Measurements from ENCODE around the gene EZH1.
"Not testable (repeated sequence)": the region's sequence is repeated elsewhere in the genome, so short reads cannot be mapped to it uniquely, and the experiment has no call there.

The EZH1 gene

DNA sequence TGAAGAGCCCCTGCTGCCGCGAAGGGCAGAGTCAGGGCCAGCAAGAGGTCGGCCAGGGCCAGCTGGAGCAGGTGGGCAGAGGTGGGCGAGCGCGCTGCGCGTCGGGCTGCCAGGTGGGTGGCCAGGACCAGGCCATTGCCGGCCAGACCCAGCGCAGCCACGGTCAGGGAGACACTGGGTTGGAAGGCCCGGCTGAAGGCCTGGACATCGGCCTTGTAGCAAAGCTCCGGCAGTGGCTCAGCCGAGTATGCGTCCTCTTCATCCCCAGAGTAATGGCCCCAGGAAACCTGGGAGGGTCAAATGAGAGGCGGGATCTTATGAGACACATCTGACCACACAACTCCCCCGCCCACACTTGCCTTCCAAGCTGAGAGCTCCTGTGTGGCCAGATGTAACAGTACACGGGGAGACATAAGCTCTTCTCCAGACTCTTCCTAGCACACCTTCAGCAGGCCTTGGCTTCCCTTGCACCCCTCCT lies 64.5 kb downstream of the EZH1 start:
- no peak for DNase-seq

DNA sequence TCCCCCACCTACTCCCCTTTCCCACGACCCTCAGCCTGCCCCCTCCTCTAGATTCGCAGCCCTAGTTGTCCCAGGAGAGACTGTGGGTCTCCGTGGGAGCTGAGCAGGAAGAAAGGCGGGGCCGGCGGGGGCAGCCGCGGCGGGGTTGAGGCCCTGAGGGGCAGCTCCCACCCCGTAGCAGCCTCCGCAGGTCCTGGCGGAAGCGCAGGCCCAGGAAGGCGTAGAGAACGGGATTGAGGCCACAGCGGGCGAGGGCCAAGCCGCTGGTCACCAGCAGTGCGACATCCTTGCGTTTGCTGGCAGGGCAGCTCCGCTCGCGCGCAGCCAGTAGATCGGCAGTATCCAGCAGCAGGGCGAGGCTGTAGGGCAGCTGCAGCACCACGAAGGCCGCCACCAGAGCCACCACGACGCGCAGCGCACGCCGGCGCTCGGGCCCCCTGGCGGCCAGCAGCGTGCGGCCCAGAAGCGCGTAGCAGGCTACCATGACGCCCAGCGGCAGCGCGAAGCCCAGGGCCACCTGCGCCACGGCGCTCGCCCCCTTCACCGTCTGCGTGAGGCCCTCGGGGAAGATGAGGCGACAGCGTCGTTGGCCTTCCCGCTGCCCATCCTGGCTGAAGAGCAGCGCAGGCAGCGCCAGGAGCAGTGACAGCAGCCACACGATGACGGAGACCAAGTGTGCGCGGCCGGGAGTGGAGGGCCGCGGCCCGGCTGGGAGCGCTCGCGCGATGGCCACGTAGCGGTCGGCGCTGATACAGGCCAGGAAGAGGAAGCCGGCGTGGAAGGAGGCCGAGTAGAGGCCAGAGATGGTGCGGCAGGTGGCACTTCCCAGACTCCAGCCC lies 65.1 kb downstream of the EZH1 start:
- peak; percentile 72 for DNase-seq

DNA sequence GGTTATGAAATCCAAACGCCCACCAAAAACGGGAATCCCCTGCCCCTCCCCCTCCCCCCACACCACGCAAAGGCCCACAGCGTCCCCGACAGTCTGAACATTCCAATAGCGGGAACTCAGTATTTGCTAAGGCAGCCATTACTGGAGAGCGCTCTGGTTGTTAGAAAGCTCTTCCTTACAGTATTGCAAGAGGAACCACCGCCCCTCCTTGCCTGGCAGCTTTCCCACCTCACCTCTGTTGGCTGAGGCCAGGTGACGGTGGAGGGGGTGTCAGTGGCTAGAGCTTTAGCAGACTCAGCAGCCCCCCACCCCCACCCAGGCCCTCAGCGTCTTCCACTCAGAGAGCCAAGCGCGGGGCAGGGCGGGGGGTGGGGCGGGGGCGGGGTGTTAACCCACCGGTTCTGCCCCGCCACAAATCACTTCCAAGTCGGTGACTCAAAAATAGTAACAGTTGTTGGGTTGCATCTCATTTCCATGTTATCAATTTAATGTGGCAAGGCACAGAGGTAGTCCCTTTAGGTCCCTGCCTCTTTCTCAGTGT lies 65.8 kb downstream of the EZH1 start:
- DNase-seq, result peak; percentile 18

DNA sequence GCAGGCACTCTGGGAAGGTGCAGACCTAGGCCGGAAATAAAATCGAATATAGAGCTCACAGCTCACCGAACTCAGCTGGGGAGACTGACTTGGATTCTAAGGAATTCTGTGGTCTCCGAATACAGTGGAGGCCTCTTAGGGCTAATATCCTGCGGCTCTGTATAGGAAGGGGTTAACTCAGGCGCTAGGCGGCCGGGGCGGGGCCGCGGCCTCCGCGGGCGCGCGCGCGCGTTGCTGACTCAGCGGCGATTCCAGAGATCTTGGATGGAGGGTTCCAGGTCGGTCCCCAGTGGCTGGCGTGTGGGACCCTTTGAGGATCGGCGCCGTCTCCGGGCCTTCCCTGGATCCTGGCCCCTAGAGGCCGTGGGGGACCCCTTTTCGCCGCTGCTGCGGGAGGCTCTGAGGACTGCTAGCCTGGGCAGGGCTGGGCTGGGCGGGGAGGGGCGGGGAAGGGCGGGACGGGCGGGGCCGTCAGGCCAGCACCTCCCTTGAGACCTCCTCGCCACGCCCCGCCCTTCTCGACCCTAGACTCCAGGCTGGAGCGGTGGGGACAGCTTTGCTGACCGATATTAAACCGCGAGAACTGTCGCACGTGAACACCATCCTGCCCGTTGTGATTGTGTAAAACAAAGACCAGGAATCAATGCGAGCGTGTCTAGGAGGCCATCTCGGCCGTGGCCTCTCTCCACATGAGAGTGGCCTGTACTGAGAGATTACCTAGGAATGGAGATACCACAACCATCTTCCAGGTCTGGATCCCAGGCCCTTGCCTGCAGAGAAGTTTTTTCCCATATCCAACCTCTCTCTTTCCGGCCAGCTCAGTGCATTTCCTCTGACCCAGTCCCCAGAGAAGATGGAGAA lies 66.7 kb downstream of the EZH1 start:
- peak; percentile 68 for DNase-seq

DNA sequence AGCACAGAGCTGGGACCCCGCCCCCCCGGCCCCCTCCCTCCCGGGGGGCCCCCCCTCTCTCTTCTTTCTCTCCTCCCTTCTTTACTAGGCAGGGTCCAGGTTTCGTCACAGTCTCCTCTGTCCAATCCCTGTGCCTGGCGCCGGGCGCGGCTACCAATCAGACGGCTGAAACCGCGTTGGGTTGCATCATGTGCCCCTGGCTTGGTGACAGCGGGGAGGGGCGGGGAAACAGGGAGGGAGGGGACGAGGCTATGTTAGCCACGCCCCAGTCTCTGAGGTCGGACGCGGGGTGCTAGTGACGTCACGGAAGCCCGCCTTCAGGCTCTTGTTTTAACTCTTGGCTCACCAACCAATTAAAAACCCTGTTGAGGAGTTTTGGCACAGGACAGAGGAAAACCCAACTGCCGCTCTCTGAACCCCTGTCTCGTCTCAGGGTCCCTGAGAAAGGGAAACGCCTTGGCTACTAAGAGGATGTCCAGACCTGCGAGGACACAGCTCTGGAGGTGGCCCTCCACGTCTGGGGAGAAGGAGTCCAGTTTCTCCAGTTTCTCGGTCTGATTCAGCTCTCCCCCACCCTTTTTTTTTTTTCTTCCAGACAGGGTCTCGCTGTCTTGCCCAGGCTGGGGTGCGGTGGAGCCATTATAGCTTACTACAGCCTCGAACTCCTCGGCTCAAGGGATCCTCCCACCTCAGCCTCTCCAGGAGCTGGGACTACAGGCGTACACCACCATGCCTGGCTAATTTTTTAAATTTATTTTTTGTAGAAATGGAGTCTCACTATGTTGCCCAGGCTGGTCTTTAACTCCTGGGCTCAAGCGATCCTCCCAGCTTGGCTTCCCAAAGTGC lies 67.6 kb downstream of the EZH1 start:
- peak; percentile 99 for DNase-seq

DNA sequence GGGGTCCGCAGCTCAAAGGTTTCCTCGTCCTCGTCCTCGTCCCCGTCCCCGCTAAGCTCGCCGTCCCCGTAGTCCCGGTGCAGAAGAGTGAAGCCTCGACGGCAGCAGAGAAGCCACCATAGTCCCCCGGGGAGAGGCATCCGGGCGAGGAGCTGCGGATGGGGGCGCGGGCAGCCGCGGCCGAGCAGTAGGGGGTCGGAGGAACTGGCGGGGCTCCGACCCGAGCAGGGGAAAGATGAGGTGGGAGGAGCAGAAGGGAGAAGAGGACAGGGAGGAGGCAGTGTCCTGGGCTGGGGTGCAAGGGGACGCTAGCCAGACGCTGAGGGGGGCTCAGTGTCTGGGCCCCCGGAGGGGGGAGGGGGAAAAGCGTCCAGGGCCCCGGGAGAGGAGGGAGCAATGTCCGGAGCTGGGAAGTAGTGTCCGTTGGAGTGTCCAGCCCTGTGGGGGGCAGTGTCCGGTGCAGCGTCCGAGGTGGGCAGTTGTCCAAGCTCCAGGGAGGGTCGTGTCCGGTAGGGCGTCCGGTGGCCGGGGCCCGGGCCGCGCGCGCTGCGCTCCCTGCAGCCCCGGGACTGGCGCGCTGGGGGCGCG lies 68.3 kb downstream of the EZH1 start, which contains the start of gene PLEKHH3:
Gene PLEKHH3, minus strand, starts transcription at position 571 of the 588 bp plus-strand sequence. Its CDS starts 431 bp downstream, at position 140.
- DNase-seq, result no peak

DNA sequence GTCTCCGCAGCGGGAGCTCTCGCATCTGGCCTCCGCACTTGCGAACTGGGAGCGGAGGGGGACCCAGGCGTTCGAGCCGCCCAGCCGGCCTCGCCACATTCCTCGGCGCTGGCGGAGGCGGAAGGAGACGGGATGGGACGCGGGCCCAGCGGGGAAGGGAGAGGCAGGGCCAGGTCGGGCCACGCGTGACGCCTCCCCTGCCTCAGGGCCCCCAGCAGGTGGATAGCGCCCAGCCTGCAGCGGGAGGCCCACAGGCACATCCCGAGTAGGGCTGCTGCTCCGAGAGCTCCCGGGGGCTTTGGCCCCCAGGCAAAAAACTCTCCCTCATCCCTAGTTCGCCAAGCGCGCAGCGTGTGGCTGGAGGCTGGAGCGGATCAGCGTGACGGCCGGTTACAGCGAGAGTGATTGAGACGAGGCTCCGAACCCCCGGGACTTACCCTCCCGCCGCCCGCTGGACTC lies 68.8 kb downstream of the EZH1 start:
- DNase-seq, result no peak

DNA sequence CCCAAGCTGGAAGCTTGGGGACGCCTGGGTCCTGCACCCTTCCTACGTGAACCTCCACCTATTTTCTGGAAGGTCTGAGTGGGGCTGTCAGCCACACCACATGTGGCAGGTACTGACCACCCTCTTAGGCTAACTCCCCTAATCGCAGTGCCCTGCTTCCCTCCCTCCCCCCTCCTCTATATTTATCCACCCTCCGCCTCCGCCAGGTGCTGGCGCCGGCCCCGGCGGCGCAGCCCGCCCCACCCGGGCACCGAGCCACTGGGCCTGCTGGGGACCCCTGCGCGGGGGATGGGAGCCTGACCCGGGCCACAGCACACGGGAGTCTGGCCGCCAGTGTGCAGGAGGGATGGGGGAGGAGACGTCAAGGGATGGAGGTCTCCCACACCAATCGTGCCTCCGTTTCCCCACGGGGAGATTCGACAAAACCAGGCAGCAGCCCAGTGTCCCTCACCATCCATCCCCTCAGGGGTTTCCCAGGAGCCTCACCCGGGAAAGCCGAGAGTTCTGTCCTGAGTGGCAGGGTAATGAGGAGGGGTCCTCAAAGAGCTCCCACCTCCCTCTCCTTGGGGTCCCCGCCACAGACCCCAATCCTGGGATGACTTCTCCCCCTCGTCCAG lies 69.4 kb downstream of the EZH1 start:
- no peak for DNase-seq

DNA sequence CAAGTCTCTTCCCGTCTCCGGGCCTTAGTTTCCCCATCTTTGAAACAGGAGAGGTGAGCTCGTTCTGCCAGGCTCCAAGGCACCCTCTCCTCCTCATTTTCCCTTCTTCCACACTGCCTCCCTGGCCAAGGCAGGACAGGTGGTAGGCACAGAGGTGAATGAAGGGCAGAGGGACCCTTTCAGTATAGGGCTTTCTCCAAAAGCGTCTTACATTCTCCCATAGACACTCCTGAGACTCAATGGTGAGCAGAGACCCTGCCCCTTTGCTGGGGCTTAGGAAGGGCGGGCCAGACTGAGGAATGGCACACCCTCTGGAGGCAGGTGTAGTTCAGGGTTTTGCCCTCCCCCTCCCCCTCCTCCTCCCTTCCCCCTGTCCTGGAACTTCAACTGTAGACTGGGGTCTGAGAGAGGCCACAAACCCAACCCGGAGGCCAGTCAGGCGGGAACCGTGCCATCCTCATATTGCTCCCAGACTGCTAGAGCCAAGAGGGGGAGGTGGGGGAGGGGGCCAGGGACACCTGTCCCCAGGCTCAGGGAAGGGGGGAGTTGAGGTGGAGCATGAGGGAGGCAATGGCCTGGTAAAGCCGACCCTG lies 70.0 kb downstream of the EZH1 start:
- DNase-seq, result no peak

DNA sequence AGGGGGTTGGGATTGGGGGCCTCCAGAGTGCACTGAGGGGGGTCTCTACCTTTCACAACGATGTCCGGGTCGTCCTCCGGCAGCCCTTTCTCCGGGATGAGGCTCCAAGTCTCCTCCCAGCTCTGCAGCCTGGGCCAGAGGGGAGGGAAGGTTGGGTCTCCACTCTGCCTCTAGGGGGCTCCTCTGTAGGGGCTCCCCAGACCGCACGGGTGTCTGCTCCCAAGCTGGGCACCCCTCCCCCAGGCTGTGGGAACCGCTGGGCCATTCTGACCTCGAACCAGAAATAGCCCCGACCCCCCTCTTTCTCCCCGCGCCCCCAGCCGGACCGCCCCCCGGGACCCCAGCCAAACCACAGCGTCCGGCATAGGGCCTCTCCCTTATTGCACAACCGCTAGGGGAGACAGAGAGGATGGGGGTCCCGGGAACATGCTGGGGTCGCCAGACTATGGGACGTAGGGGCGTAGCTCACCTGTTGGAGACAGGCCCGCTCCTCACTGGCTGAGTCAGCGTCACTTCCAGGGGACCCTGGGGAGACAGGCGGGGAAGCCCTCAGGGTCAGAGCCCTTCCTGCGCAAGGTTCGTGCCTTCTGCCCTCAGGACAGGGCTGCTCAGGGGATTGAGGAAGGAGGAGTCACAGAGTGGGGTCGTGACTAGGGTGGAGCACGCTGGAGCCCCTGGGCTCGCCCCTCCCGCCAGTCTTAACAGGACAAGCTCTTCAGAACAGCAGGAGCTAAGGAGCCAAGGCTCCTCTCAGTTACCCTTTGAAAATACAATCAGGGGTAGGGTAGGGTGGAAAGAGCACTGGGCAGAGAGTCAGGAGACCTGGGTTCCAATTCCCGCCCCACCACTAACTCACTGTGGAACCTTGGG lies 70.7 kb downstream of the EZH1 start:
- DNase-seq, result no peak

DNA sequence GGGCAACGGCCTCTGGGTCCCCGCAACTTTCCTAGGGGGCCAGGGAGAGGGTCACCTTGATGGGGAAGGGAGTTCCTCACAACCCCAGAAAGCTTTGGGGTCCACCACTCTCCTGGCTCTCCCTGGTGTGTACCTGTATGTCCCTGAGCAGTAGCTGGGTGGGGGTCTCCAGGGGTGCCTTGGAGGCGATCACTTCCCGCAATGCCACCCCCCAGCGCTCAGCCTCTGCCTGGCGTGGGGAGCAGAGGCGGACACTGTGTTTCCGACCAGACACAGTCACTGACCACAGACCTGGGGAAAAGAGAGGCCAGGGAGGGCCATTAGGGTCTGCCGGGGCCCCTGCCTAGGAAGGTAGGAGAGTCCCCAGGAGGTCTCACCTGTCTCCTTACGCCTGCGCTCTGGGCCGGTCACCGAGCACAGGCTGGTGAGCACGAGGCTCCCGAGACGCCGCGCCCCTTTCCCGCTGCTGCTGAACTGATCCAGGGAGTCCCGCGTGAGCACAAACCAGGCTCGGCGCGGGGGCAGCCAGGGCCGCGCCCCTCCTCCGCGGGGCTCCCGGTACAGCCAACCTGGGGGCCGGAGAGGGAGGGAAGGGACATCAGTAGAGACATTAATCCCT lies 71.5 kb downstream of the EZH1 start:
- DNase-seq, result no peak

DNA sequence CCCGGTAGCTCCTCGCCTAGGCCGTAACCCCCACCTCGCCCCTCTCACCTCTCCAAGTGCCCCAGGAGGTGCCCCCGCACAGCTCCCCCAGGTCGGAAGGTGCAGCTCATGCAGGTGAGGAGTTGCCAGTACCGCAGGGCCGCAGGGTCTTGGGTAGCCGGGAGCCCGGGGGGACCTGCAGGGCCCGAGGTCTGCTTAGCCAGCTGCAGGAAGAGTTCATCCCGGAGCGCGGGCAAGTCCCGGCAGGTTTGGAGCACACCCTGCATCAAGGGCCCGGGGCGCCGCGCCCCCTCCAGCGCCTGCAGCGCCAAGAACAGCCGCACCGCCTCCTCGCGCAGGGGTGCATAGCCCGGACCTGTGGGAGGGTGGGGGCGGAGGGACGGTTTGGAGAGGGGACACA lies 72.8 kb downstream of the EZH1 start:
- DNase-seq, result no peak

DNA sequence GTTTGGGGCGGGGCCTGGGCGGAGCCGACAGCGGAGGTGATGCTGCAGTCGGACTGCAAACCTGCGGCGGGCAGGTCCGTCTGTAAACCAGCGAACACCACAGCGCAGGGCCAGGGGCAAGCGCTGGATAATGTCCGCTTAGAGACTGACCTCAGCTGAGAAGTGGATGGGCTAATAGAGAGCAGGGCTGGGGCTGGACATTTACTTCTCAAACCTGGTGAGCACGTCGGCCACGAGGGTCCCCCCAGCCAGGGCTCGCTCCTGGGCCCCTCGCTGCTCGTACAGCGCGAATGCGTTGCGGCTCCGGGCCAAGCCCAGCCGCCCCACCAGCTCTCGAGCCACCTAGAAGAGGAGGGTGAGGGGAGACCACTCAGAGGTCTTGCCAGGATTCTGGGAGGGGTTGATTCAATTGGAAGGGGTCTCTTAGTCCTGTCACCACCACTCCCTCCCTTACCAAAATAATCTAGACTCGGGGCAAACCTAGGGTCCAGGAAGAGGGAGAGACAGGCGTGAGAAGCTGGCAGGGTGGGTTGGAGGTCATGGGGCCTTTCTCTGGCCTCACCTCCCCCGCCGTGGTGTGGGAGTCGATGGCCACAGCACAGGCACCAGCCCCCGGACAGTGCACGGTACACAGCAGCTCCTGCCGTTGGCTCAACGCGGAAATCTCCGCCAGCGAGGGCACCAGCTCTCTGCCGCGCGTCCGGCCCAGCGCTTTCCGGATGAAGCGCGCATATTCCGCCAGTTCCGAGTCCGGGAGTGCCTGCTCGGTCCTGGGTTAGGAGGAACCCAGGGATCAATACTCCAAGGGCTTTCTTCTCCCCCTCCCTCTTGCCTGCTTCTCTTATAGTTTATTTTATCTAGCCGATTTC lies 73.8 kb downstream of the EZH1 start:
- DNase-seq, result peak; percentile 20

DNA sequence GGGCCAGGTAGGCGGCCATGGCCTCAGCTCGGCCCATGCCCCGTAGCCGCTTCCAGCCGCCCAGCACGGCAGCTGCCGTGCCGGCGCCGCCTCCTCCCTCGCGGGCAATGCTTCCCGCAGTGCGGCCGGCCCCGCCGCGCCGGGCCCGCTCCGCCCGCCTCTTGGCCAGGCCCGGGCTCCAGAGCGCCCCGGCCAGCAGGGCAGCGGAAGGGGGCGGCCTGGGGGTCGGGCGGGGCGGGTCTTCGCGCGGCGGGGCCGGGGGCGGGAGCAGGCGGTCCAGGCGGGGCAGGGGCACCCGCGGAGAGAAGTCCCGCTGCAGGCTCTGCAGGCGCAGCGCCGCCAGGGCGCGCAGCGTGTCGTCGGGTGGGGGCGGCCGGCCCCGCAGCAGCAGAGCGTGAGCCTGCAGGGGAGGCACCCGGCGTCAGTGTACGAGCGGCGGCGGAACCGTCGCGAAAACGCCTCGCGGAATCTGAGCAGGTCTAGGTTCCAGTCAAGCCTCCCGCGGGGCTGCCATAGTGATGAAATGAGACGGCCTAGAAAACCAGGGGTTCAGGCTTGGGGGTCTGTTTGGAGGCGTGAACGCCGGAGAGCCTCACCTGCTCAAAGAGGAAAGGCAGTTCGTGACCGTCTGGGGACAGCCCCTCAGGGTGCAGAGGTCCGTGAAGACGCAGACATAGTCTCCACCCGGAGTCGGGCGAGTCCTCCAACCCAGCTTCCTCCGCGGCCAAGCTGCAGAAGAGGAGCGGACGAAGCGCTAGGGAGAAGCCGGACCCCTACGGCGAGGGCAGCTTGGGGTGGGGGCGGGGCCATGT lies 74.7 kb downstream of the EZH1 start:
- peak; percentile 50 for DNase-seq

DNA sequence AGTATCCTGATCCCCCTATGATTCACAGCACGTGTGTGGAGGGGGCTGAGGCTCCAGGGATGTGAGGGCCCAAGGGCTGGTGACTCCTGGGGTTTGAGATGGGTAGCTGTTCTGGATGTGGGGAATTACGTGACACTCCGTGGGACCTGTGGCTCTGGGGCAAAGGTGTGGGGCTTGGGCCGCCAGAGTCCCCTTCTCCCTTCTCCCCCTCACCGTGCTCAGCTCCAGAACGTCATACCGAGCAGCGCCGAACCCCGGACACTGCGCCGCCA lies 75.2 kb downstream of the EZH1 start:
- DNase-seq, result no peak

DNA sequence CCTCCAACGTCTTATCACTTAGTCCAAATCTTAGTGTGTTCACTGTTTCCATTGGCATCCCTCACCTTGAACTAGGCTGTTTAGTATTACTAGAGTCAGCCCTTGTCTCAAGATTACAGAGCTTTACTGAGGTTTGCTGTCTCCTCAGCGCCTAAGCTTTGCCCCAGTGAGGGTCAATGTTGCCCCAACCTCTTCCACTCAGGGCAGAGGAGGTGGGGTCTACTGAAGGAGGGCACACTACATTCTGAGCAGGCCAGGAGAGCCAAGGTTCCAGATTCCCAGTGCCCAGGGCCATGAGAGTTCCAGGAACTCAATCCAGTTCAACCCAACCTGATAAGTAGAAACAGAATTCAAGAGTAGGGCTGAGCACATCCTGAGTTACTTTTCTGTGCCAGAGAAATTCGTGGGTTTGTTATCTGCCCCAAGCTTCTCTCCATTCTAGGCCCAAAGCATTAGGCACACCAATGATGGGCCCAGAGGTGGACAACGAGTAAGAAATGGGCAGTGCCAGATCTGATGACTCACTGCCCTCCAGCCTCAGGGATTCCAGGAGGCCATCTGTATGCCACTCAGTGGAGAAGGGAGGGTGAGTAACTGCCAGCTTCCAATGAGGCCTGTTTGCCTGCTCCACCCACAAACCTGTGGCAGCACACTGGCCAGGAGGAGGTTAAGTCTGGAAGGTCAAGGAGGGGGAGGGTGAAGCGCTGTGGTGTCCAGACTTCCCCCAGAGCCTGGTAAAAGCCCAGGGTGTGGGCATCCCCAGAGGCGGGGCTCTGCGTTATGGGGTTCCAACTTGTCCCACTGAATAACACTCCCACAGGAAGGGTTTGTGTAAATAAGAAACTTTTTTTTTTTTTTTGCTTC lies 77.5 kb downstream of the EZH1 start:
- DNase-seq, result no peak

DNA sequence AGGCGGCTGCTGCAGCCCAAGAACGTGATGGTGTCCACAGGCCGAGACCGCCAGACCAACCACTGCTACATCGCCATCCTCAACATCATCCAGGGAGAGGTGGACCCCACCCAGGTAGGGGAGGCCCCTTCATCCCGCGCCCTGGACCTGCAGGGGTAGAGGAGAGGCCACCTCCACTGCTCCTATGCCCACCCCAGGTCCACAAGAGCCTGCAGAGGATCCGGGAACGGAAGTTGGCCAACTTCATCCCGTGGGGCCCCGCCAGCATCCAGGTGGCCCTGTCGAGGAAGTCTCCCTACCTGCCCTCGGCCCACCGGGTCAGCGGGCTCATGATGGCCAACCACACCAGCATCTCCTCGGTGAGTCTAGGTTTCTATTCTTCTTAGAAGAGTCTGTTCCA lies 78.7 kb downstream of the EZH1 start:
- DNase-seq, result not testable (repeated sequence)
